Activated effector memory CD4-positive, alpha-beta T cell treated with anti-CD3 and anti-CD28 coated beads, Interleukin-2, amount 50 U/mL, for 16 hours (primary cell): ENCODE results near the gene RTN1.
A peak's percentile ranks its signal among the peaks of the same experiment; 100 is the strongest.

Experiments
- DNase-seq: peaks from one replicate; pipeline ENCODE4 v3.0.0-alpha.2; 2020

The RTN1 gene

DNA sequence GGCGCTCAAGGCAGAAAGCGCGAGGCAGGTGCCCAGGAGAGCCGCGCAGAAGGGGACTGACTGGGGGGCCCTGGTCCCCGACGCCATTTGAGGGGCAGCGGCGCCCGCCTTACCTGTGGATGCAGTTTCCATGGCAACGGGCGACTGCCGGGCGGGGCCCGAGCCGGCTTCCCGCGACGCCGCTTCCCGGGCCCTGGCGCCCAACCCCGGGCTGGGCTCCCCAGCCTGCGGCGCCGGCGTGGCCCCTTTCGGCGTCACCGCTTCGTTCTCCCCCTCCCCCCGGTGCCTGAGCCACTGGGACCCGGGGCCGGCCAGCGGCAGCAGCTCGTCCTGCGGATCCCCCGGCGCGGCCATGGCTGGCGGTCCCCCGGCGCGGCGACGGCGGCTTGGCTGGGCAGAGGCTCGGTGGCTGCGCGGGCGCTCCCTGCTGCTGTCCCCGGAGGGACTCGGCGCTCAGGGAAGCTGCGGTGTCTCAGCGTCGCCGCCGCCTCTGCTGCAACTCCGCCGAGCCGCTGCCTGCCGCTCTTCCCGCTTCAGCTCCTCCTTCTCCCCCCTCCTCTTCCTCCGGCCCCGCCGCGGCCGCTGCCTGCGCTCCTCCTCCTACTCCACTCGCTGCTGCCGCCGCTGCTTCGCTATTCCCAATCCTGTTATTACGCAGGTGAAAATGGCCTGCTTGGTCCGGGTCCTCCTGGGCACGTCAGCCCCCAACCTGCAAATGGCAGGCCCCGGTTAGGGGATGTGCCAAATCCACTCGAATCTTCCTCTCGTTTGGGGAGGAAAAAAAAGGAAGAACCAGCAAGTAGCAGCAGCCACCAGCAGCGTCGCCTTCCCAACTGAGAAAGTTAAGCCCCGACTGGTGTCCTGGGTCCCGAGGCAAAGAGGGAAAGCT is at the start of gene RTN1:
Gene RTN1 (minus strand): TSS at position 500 of the 889 bp plus-strand sequence. CDS start 146 bp downstream, at position 354.
- DNase-seq, result peak; percentile 62

DNA sequence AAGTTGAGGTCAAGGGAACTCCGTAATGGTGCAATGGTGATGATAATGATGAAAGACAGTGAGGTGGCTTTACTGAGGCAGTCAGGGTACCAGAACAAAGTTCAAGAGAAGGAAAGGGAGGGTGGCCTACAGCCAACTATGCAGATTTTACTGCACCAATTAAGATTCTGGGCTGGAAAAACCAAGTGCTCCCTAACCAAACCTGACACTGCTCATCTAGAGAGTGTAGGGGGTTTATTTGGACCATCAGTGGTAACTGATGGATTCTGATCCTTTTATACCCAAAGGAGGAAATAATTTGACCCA is 49.8 kb upstream of the RTN1 start:
- no peak for DNase-seq

- no peak for DNase-seq
Observed at GRCh38 chr14:59919570-59920377, 49.2 kb upstream of the RTN1 start, which contains the start of gene LRRC9. Gene LRRC9 (plus strand): TSS chr14:59920144.

DNA sequence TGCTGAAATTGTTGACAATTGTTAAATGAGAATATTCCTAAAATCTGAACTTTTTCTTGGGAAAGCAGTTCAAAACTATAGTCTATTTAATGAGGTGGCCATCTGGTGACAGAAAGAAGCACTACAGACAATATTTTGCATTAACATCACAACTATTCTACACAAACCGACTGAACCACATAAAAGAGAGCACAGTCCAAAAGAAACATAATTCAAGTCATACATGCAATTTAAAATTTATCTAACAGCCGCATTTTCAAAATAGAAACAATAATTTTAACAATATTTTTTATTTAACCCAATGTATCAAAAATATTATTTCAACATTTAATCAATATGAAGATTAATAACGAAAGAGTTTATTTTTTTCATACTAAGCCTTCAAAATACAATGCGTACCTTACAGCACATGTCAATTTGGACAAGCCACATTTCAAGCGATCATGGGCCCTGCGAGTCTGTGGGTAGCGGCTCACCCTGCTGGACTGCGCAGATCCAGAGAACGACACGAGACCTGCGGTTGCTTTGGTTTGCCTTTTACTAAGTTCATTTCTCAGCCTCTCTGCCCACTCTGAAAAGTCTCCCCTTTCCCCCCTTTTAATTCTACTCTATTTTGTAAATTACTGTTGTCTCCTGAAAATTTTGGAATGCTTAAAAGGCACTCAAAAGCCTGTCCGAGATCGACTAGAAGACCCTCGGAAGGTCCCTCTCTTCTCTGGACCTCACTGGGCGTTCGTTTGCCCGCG is 48.4 kb upstream of the RTN1 start:
- no peak for DNase-seq

DNA sequence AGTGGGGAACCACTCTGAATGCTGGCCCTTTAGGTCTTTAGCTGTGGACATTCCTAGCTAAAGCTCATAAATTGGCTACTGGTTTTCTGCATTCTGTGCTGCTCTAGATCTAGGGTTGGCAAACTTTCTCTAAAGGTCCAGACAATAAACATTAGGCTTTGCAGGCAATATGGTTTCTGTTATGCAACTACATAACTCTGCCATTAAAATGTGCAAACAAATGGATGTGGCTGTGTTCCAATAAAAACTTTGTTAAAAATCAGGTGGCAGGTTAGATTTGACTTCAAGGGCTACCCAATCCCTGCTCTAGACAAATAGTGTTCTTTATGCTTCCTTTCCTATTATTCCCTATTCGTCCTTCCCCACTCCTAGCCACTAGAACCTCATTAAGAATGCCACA is 42.6 kb upstream of the RTN1 start:
- no peak for DNase-seq

GRCh38 chr14:59912443-59912842 is 41.9 kb upstream of the RTN1 start:
- no peak for DNase-seq

GRCh38 chr14:59905188-59905587 is 34.6 kb upstream of the RTN1 start:
- no peak for DNase-seq

DNA sequence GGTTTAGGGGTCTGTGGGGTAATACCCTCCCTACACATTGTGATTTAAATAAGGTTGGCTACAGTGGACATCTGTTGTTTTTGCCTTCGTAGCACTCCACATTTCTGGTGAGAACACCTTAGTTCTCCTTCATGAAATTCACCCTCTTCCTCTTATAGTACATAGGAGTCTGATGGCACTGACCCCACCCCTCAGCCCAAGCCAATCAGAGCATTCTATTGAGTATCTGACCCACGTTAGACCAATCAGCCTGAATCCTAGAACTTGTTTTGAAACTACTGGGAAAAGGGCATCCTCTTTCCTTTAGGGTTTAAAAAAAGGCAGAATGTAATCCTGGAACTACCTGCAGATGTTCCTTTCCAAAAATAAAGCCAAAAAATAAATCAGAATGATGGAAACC is 33.6 kb upstream of the RTN1 start:
- DNase-seq, result no peak

- no peak for DNase-seq
Observed at GRCh38 chr14:59900556-59900955, 30.0 kb upstream of the RTN1 start.

DNA sequence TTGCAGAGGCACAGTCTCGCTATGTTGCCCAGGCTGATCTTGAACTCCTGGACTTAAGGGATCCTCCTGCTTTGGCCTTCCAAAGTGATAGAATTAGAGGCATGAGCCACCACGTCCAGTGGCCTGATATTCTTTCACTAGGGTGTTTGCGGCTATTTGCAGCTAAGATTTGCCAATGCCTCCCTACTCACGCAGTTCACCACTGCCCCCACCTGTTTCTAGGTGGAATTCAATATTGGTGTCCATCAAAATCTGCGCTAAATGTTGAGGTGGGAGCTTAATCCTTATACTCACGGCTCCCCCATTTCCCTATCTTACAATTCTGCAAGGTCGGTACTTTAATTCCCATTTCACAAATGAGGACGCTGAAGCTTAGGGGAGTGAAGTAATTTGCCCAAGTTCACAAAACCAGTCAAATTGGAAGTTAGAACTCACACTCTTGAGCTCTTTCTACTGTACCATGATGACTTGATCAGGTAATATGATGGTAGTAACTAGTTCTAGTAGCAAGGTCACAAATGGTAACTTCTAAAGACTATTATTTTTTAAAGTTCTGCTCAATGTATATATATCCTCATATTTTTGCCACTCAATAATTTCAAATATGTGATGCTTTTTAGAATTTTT is 27.3 kb upstream of the RTN1 start:
- no peak for DNase-seq

GRCh38 chr14:59895721-59896120 is 25.1 kb upstream of the RTN1 start:
- DNase-seq, result no peak

GRCh38 chr14:59890676-59891075 is 20.1 kb upstream of the RTN1 start:
- no peak for DNase-seq

- DNase-seq, result no peak
Observed at GRCh38 chr14:59882957-59883356, 12.4 kb upstream of the RTN1 start.

- no peak for DNase-seq
Observed at GRCh38 chr14:59871166-59871495, 555 bp upstream of the RTN1 start.

- DNase-seq, result no peak
Observed at GRCh38 chr14:59869381-59870255, 958 bp downstream of the RTN1 start.

DNA sequence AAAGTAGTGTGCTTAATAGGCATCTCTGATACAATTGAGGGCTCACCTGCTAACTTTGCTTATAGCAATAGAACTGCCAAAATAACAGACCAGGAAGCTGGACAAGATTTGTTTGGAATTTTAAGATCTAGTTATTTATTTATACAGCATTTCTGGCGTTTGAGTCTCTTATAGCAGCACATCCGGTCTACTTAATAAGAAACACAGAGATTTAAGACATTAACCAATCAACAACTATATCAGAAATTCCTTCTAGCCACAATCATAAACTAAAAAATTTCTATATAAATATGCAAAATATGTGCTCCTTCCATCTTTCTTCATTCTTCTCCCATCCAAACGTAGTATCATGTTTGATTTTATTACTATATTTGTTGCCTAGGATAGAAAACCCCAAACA is 2.6 kb downstream of the RTN1 start:
- no peak for DNase-seq

GRCh38 chr14:59863806-59864525 is 6.6 kb downstream of the RTN1 start:
- no peak for DNase-seq

GRCh38 chr14:59857328-59857727 is 13.2 kb downstream of the RTN1 start:
- no peak for DNase-seq

GRCh38 chr14:59852350-59852749 is 18.2 kb downstream of the RTN1 start:
- DNase-seq, result no peak

DNA sequence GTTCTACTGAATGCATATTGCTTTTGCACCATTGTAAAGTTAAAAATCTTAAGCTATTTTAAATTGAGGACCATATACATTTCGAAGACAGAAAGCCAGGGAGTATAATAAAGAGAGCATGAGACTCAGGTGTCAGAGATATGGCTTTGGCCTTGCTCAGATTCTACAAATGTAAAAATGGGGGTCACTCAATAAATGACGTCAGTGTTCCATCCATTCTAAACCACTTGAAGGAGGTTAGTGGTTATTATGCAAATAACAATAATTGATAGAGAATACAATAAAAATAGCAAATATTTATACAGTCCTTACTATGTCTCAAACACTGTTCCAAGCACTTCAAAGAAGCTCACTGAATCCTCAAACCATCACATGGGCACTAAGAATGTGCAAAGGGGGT is 20.1 kb downstream of the RTN1 start:
- no peak for DNase-seq

- DNase-seq, result no peak
Observed at GRCh38 chr14:59849411-59850130, 21.0 kb downstream of the RTN1 start.
